GM21360 (cell line): Measurements from ENCODE around the gene PDCD1.
"Not testable (repeated sequence)": the region's sequence is repeated elsewhere in the genome, so short reads cannot be mapped to it uniquely, and the experiment has no call there.

Source experiments
- ATAC-seq: cut with Tn5 transposase; IDR thresholded peaks from one replicate; pipeline ENCODE4 v1.9.1; 2021; ENCODE audit warnings: mild to moderate bottlenecking, moderate library complexity; ENCODE audit not compliant: unreplicated experiment

The PDCD1 gene

DNA sequence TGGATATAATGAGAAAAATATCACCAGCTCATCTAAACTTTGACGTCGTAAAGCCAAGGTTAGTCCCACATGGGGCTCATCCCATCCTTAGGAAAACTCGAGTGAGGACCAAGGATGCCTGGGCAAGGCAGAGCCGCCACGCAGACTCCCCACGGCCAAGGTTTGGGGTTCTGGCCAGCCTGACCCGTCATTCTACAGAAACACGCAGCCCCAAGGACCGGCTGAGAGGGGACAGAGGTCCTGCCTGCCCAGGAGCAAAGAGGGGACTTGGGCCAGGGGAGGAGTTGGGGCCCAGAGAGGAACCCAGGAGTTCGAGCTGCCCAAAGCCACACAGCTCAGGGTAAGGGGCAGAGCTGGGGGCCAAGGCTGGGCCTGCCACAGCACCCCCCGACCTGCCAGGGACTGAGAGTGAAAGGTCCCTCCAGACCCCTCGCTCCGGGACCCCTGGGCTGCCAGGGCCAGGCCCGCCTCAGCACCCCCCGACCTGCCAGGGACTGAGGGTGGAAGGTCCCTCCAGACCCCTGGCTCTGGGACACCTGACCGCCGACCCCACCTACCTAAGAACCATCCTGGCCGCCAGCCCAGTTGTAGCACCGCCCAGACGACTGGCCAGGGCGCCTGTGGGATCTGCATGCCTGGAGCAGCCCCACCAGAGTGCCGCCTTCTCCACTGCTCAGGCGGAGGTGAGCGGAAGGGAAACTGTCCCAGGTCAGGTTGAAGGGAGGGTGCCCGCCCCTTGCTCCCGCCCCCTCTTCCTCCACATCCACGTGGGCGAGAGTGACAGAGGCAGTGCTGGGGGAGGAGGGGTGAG lies at the start of gene PDCD1:
Gene PDCD1 (minus strand): TSS at position 689 of the 811 bp plus-strand sequence. CDS start 56 bp downstream, at position 633.
- peak; percentile 34 for ATAC-seq

DNA sequence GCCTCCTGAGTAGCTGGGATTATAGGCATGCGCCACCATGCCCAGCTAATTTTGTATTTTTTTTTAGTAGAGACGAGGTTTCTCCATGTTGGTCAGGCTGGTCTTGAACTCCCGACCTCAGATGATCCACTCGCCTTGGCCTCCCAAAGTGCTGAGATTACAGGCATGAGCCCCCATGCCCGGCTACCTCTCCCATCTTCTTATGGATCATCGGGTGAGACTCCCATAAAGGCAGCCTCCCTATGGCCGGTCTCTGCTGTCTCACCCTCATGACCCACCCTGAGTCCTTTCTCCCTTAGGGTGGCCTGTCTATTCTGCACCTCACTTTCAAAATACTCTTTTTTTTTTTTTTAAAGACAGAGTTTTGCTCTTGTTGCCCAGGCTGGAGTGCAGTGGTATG lies 49.1 kb upstream of the PDCD1 start:
- ATAC-seq, result not testable (repeated sequence)

DNA sequence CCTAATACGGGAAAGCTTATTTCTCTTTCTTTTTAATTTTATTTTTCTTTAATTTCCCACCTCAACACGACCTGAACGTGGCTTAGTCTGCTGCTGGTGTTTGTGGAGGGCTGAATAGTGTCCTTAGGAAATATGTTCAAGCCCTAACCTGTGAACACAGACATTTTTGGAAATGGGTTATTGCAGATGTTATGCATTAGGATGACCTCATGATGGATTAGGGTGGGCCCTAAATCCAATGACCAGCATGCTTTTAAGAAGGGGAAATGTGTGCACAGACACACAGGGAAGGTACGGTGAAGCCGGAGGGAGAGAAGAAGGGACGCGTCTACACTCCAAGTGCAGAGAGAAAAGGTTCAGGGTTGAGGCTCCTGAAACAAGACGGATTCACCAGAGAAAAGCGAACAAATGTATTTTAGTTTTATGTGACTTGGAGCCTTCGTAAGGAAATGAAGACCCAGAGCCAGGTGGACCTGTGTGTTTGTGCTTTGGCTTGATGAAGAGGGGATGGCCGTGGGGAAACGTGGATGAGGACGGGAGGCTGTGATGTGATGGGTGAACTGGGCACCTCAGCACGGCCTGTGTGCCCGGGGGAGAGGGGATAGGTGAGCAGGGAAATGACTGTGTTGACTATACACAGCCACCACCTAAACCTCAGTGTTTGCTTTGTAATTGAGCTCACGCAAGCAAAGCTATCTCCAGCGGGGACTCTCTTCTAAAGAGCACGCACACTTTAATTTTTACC lies 48.3 kb upstream of the PDCD1 start:
- no peak for ATAC-seq

DNA sequence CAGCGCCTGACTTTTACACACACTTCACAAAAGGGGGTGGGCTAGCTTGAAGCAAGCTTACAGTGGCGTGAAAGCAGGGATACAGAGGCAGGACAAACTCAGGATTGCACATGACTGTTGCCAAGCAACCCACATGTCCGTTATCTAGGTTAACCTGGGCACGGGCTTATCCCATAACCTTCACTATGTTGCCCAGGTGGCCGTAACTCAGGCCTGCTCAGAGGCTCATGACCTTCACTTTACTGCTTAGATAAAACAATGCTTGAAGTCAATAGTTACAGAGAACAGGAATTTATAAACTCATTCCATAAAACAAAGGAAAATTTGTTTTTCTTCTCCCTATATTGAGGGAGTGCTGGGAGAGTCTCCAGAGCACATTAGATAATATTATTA lies 47.7 kb upstream of the PDCD1 start:
- not testable (repeated sequence) for ATAC-seq

DNA sequence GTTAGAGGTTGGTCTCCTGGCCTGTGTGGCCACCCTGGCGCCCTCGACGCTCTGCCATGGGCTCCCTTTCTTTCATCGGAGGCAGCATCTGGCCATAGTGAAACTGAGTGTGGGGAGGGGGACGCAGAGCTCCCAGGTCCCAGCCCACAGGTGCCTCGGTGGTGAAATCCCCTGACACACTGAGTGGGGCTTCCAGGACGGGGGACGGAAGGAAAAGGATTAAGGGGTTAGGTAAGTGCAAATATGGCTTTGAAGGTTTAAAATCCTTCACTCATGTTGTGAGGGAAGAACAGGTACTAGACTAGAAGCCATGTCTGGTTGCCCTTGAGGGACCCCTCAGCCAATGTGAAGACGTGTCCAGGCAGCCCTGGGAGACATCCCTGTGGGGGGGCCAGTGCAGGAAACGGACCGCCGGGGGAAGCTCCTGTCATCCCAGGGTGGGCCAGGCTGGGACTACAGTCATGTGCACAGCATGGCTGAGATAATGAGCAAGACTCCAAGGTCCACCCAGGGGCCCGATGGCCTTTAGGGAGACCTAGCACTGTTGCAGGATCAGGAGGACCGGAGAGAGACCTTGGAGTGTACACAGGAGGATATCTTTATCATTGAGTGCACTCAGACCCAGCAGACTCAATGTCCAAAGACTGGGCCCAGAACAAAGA lies 47.2 kb upstream of the PDCD1 start:
- no peak for ATAC-seq

DNA sequence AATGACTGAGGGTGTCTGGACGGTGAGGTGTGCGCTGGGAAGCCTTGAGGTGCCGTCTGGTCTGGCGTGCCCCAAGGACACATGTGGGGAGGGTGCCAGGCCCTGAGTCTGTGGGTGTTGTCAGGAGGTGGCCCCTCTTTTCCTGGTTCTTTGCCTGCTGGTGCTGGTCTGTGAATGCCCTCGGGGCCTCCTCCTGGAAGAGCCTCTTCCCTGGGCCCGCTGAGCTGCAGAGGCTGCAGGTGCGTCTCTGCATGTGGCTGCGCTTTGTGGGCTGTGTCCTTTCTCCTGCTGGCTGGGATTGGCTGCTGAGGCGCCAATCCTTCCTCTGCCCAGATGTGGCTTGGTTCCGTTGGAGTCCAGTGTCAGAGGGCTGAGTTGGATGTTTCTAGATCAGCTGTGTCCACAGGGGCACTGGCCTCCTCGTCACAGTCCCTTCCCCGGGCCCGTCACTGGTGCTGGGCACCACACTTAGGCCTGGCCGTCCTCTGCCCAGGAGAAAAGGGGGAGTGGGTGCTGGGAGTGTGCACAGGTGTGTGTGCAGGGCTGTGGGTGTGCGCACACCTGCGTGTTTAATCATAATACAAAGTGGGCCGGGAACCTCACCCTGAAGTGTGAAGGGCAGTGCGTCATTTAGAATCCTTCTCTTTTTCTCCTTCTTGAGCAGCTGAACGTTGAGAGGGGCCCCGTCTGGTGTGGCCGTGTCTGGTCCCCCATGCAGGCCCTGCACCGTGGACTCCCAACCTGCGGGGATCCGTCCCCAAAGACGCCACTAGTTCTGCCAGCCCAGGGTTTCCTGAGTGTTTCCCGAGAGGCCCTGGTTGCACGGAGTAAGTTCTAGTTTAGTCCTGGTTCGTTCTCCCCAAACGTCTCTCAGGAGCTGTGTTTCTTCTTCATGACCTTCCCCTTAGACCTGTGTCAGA lies 46.4 kb upstream of the PDCD1 start:
- no peak for ATAC-seq

DNA sequence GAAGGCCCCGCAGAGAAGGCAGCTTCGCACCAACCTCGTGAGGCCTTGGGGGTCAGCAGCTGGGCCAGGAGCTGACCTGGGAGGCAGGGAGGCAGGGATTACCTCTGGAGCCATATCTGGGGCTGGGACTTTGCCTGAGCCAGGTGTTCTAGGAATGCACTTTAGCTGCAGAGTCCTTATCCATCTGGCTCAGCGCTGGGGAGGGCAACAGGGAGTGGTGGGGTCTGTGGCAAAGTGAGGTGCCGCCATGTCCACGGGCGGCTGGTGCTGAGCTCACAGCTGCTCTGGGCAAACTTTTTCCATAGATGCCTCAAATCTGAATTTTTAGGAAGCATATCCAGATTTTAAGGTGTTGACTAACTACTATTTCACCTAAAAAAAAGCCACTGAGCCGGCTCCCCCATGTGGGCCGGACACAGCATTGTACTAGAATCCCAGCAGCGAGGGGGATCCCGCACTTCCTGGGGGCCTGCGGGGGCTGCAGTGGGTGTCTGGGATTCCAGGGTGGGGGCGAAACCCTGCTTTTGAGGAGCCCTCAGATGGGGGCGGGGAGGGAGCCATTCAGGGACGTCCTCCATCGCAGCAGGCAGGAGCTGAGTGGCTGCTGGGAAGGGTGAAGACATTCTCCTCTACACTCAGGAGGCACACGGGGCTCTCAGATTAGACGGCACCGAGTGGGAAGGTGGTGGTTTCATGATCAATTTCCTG lies 45.5 kb upstream of the PDCD1 start:
- ATAC-seq, result no peak

DNA sequence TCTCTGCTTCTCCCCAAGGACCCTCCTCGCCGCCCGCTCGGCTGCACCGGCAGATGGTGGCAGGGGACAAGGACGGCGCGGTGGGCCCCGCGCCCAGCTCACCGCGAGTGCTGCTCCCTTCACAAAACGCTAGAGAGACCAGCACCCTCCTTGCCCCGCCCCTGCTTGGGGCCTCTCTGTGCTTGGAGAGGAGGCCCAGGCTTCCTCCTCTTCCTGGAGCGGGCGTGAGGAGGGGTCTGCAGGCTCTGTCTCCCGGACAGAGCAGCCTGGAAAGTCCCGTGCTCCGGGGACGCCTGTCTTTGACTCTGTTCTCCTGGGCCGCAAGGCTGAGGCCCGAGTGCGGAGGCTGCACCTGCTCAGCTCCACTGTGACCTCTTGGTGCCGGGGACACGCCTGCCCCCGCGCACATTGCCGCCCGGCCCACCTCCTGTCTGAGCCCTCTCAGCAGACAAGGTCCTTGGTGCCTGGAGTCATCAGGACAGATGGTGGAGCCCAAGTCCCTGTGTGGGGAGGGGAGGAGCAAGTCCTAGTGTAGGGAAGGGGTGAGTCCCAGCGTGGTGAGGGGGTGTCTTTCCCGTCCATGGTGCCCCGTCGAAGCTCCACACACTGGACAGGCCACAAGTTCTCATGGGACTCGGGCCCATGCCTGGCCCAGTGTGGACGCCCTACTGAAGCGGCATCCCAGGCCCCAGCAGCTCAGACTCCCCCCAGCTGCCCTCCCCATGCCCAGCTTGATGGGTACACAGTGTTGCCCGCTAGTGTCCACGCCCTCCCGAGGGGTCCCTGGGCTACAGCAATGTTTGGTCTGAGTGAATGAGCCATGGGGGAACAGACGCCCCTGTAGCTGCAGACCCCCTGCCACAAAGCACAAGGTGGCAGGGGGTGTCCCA lies 44.7 kb upstream of the PDCD1 start:
- no peak for ATAC-seq

DNA sequence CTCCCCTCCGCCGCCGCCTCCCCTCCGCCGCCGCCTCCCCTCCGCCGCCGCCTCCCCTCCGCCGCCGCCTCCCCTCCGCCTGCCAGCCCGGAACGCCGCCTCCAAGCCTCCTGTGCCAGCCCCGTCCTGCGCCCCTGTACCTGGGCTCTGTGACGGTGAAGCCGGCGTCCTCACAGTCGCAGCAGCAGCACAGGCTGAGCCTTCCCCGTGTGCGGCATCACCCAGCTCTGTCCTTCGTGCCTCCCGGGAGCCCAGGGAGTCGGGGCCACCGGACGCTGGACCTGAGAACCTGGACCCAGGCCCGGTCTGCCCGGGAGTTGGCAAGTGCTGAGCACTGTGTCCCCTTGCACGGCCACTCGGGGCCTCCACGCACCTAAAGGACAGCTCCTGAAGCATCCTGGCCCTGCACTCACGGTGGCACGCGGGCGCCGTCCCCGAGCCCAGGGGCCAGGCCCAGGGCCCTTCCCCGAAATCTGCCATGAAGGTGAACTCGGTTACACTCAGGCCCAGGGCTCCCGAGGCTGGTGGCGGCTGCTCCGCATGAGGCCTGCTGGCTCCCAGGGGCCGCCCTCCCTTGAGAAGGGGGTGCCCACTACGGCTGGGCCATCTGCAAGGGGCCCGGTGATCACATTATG lies 43.8 kb upstream of the PDCD1 start:
- no peak for ATAC-seq

DNA sequence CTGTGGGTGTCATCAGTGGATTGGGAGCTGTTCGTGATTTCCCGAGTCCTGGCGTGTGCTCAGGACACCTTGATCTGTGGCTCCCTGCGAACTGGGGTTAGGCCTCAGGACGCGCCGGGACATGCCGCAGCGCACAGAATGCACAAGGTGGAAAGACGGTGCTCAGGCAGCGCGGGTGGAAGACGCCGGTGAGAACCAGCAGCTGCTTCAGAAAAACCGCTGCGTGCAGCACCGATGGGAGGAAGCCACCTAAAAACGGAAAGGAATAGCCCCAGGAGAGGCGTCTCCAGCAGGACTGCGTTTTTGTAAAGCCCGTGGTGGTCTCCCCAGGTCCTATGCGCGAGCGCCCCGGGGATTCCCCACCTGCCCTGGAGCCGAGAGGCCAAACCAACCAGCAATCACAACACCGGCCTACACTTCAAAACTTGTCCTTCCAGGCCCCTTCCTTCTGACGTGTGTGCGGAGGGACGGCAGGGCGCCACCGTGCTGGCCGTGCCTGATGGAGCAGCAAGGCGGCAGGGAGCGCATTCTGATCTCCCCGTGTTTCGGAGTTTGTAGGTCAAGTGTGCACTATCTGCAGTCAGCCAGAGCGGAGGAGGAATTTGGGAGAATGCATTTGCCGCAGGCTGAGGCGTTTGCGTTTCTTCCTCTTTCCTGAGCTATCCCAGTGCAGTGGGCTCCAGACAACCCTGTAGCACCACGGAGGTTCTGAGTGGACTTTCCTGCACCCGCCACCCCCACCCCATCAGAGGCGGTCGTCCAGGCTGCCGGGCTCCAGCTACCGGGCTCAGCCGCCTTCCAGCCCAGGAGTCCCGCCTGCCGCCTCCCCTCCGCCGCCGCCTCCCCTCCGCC lies 43.0 kb upstream of the PDCD1 start:
- no peak for ATAC-seq

DNA sequence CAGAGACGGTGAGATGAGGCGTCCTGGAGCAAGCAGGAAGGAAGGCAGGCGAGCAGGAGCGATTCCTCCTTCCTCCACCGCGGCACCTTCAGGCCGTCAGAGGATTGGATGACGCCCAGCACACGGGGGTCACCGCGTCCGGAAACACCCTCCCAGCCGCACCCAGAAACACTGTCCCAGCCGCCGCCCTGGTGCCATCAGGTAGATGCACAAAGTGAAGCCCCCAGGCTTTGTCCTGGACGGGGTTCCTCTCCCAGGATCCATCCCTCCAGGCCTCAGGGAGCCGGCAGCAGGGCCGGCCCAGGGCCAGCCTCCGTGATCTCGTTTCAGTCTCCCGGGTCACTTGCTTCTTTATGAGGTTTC lies 42.3 kb upstream of the PDCD1 start:
- no peak for ATAC-seq

DNA sequence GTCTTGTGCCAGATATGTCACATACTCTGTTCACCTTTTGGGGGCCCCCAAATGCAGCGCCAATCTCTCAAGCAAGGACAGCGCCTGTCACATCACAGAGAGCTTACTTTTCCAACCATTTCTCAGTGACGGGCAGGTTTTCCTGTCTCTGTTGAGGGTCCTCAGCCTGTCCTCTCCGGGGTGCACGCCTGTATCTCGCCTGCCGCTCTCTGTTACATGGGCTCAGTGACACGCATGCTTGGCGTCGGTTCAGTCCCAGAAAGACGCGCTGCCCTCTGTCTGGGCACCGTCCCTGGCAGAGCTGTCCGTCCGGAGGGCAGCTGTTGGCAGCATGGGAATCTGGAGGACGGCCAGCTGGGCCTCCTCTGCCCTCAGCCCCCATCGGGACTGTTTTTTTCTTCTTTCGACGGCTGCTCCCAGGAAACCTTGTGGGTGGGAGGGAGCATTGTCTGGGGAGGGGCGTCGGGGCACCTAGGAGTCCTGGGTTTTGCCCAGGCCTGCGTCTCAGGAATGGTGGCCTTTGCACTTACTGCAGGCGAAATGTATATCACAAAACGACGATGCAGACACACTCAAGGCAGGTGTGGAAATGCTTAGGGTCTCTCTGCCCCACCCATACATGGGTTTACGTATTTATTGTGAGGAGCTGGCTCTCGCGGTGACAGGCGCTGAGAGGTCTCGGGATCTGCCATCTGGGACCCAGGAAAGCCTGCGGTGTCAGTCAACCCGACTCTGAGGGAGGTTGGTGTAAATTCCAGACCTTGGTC lies 41.7 kb upstream of the PDCD1 start:
- ATAC-seq, result no peak

DNA sequence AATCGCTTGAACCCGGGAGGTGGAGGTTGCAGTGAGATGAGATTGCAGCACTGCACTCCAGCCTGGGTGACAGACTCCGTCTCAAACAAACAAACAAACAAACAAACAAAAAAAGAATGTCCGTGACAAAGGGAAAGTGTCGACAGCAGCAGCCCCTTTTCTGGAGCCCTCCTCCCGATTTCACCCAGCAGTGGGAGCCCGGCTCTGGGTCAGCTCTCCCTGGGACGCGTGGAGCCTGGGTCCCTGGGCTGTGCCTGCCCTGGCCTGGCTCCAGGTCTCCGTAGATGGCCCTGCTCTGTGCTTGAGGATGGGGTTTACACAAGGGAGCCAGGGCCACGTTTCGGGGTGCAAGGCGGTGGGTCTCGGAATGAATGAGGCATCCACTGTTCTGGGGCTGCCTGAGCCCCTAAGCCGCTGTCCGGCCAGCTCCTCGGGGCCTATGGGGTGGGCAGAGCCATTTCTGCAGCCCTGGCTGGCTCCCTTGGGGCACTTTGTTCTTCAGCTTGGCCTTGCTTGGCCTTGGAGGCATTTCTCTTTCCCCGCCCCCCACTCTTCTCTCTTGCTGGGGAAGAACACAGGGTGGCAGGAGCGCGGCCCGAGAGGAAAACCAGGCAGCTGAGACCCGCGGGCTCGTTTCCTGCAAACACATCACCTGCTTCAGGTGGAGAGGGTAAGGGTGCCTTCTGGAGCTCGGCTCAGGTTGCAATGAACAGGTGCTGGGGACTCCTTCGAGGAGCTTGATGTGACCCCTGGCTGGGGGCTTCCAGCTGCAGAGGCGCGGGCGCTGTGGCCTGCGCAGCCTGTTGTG lies 40.0 kb upstream of the PDCD1 start:
- no peak for ATAC-seq

DNA sequence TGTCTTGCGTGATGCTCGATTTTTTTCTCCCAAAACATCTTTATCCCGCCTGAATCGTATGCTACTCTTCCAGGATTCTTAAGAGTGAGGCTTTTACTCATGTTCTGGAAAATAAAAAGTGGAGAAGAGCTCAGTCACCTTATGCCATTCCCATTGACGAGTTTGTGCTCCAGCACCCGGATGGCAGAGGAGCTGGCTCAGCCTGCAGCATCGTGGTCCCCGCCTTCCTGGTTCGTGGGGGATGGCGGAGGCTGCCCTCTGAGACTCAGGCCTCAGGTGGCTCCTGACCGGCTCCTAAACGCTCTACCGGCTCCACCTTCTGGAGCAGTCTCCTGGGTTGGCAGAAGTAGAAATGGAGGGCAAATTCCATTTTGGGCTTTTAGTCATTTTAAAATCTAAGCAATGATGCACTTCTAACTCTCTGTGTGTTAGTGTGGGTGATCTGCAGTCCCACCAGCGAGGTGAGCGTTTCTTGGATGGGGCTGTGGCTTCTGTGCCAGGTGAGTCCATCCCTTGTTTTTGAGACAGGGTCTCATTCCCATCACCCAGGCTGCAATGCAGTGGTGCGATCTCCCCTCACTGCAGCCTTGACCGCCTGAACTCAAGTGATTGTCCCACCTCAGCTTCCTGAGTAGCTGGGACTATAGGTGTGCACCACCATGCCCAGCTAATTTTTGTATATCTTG lies 38.7 kb upstream of the PDCD1 start:
- no peak for ATAC-seq

DNA sequence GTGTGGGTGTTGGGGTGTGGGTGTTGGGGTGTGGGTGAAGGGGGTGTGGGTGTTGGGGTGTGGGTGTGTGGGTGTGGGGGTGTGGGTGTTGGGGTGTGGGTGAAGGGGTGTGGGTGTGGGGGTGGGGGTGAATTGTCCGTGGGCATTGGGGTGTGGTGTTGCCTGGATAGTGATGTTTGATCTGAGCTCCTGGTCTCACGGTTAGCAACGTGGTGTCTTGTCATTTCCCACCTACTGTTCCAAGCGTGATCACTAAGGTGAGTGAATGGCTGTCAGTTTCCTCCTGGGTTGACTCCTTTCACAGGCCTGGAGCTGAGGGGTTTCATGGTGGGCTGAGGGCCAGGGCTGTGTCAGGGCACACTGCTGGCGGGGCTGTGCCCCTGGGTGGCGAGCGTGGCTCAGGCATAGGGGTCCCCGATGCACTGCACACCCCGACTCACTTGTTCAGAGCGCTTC lies 38.1 kb upstream of the PDCD1 start:
- no peak for ATAC-seq
